H9 (cell line): Measurements from ENCODE around the gene TMEM132D. TPM values are rescaled to one million over a fixed set of nuclear protein-coding genes. Genes with fewer than 3 reads are reported as not detected.

ENCODE experiments used
- DNase-seq: peaks from one replicate; pipeline ENCODE4 v3.0.0-alpha.2; 2017
- H2AFZ ChIP-seq: one replicate; pipeline ENCODE4 v1.6.1; 2013; ENCODE audit warnings: mild to moderate bottlenecking, low read length, control low read depth, moderate library complexity
- H2AK5ac ChIP-seq: 2 replicates; pipeline ENCODE4 v1.6.1; 2013; ENCODE audit warnings: low read length, control low read depth, mixed read lengths; ENCODE audit not compliant: insufficient read length
- H2BK120ac ChIP-seq: one replicate; pipeline ENCODE4 v1.6.1; 2013; ENCODE audit warnings: low read depth, mild to moderate bottlenecking, low read length, control low read depth, inconsistent platforms; ENCODE audit not compliant: poor library complexity, severe bottlenecking
- H2BK12ac ChIP-seq: 2 replicates; pipeline ENCODE4 v1.6.1; 2013; ENCODE audit warnings: low read length, control low read depth, mixed read lengths, low read depth; ENCODE audit not compliant: insufficient read length
- H2BK15ac ChIP-seq: 2 replicates; pipeline ENCODE4 v1.6.1; 2013; ENCODE audit warnings: low read depth, low read length, control low read depth
- H2BK20ac ChIP-seq: one replicate; pipeline ENCODE4 v1.6.1; 2013; ENCODE audit warnings: low read depth, mild to moderate bottlenecking, low read length, control low read depth, inconsistent platforms; ENCODE audit not compliant: poor library complexity, severe bottlenecking
- H2BK5ac ChIP-seq: 2 replicates; pipeline ENCODE4 v1.6.1; 2013; ENCODE audit warnings: low read length, control low read depth, mixed read lengths; ENCODE audit not compliant: insufficient read length
- H3K14ac ChIP-seq: 2 replicates; pipeline ENCODE4 v1.6.1; 2013; ENCODE audit warnings: low read length, control low read depth; ENCODE audit not compliant: insufficient read depth
- H3K18ac ChIP-seq: 2 replicates; pipeline ENCODE4 v1.6.1; 2013; ENCODE audit warnings: low read depth, mild to moderate bottlenecking, mixed read lengths, low read length, control low read depth; ENCODE audit not compliant: insufficient read length
- H3K23ac ChIP-seq: 2 replicates; pipeline ENCODE4 v1.6.1; 2013; ENCODE audit warnings: low read length, control low read depth, mixed read lengths, low read depth; ENCODE audit not compliant: insufficient read length
- H3K23me2 ChIP-seq: 2 replicates; pipeline ENCODE4 v1.6.1; 2013; ENCODE audit warnings: low read depth, mild to moderate bottlenecking, mixed read lengths, low read length, control low read depth; ENCODE audit not compliant: insufficient read length, poor library complexity, severe bottlenecking
- H3K27ac ChIP-seq: 2 replicates; pipeline ENCODE4 v1.5.1; 2013; ENCODE audit warnings: low read length, control low read depth, mixed read lengths, low read depth; ENCODE audit not compliant: insufficient read length
- H3K27me3 ChIP-seq: 2 replicates; pipeline ENCODE4 v1.6.1; 2013; ENCODE audit warnings: low read length, control low read depth, inconsistent platforms; ENCODE audit not compliant: insufficient read depth
- H3K4ac ChIP-seq: 2 replicates; pipeline ENCODE4 v1.6.1; 2013; ENCODE audit warnings: low read depth, mild to moderate bottlenecking, control low read depth, inconsistent platforms, low read length, moderate library complexity
- H3K4me1 ChIP-seq: 2 replicates; pipeline ENCODE4 v1.6.1; 2013; ENCODE audit warnings: low read length, control low read depth, inconsistent platforms; ENCODE audit not compliant: insufficient read depth
- H3K4me2 ChIP-seq: 2 replicates; pipeline ENCODE4 v1.6.1; 2013; ENCODE audit warnings: low read length, control low read depth, mixed read lengths; ENCODE audit not compliant: insufficient read length, insufficient read depth
- H3K56ac ChIP-seq: 2 replicates; pipeline ENCODE4 v1.6.1; 2013; ENCODE audit warnings: low read depth, mild to moderate bottlenecking, mixed read lengths, low read length, control low read depth; ENCODE audit not compliant: insufficient read length
- H3K79me1 ChIP-seq: 2 replicates; pipeline ENCODE4 v1.6.1; 2013; ENCODE audit warnings: low read depth, mild to moderate bottlenecking, moderate library complexity, low read length, control low read depth, inconsistent platforms; ENCODE audit not compliant: insufficient read depth, poor library complexity, severe bottlenecking
- H3K79me2 ChIP-seq: 2 replicates; pipeline ENCODE4 v1.6.1; 2013; ENCODE audit warnings: low read length, control low read depth, inconsistent platforms; ENCODE audit not compliant: insufficient read depth
- H3K9ac ChIP-seq: 2 replicates; pipeline ENCODE4 v1.6.1; 2013; ENCODE audit warnings: low read length, control low read depth, mixed read lengths; ENCODE audit not compliant: insufficient read length; ENCODE audit errors: extremely low read depth
- H3K9me3 ChIP-seq: one replicate; pipeline ENCODE4 v1.6.1; 2013; ENCODE audit warnings: low read depth, low read length, inconsistent platforms; ENCODE audit not compliant: control insufficient read depth
- H3T11ph ChIP-seq: one replicate; pipeline ENCODE4 v1.6.1; 2013; ENCODE audit warnings: mild to moderate bottlenecking, low read length, control low read depth, inconsistent platforms
- H4K20me1 ChIP-seq: one replicate; pipeline ENCODE4 v1.6.1; 2013; ENCODE audit not compliant: control insufficient read depth, insufficient read length, insufficient read depth
- H4K5ac ChIP-seq: 2 replicates; pipeline ENCODE4 v1.6.1; 2013; ENCODE audit warnings: low read depth, mild to moderate bottlenecking, mixed read lengths, low read length, control low read depth; ENCODE audit not compliant: insufficient read length
- H4K8ac ChIP-seq: replicated peaks from 2 replicates; pipeline ENCODE4 v1.6.1; 2013; ENCODE audit warnings: low read length, control low read depth, mixed read lengths, low read depth; ENCODE audit not compliant: insufficient read length
- H4K91ac ChIP-seq: 2 replicates; pipeline ENCODE4 v1.6.1; 2013; ENCODE audit warnings: low read depth, mild to moderate bottlenecking, moderate library complexity, mixed read lengths, low read length, control low read depth; ENCODE audit not compliant: insufficient read length
- H3K27ac Mint-ChIP-seq, 3 experiments: 2 replicates in 2 of 3; 3 replicates in 1 of 3; pipeline ENCODE4 v1.8.0; 2020 to 2021; ENCODE audit warnings: mixed read lengths in 3 of 3, mild to moderate bottlenecking in 1 of 3, moderate library complexity in 1 of 3
- H3K27me3 Mint-ChIP-seq: 2 replicates; pipeline ENCODE4 v1.8.0; 2021; ENCODE audit warnings: low read depth, mild to moderate bottlenecking, moderate library complexity, mixed read lengths
- H3K36me3 Mint-ChIP-seq, 3 experiments: 2 replicates in 2 of 3; 3 replicates in 1 of 3; pipeline ENCODE4 v1.8.0; 2020 to 2021; ENCODE audit warnings: low read depth in 3 of 3, mixed read lengths in 3 of 3; ENCODE audit not compliant: insufficient read depth in 1 of 3
- H3K4me1 Mint-ChIP-seq, 2 experiments: 2 replicates each; pipeline ENCODE4 v1.8.0; 2020; ENCODE audit warnings: mixed read lengths in 2 of 2
- H3K4me3 Mint-ChIP-seq, 2 experiments: 2 replicates in 1 of 2; 3 replicates in 1 of 2; pipeline ENCODE4 v1.8.0; 2020 to 2021; ENCODE audit warnings: mild to moderate bottlenecking in 2 of 2, mixed read lengths in 2 of 2, moderate library complexity in 1 of 2
- H3K9me3 Mint-ChIP-seq, 2 experiments: 2 replicates in 1 of 2; 3 replicates in 1 of 2; pipeline ENCODE4 v1.8.0; 2020; ENCODE audit warnings: mild to moderate bottlenecking in 2 of 2, mixed read lengths in 2 of 2, moderate library complexity in 1 of 2
- WGBS: extraction: QIAGEN DNeasy Blood & Tissue Kit; methylation state at CpG from one replicate; pipeline ENCODE4 v1.1.7; 2013; ENCODE audit warnings: missing lambda C conversion rate, low lambda C conversion rate, mixed read lengths; ENCODE audit not compliant: insufficient read length; ENCODE audit errors: extremely low coverage; 5-methylcytosine and 5-hydroxymethylcytosine counted together
- total RNA-seq: library from RNA; stranded (reverse); gene quantifications from 2 replicates; pipeline ENCODE4 v1.2.1, GENCODE V29; 2021
- TF ChIP-seq, protein P1 (sequence below): fragments of 200-600 bp; sonication (generic); conservative IDR thresholded peaks from 3 replicates; pipeline ENCODE4 v1.8.0; 2021; ENCODE audit warnings: antibody characterized with exemption, mild to moderate bottlenecking

Gene TMEM132D
- total RNA-seq, 1 experiment from 2014 or later, result 6.1 TPM

DNA sequence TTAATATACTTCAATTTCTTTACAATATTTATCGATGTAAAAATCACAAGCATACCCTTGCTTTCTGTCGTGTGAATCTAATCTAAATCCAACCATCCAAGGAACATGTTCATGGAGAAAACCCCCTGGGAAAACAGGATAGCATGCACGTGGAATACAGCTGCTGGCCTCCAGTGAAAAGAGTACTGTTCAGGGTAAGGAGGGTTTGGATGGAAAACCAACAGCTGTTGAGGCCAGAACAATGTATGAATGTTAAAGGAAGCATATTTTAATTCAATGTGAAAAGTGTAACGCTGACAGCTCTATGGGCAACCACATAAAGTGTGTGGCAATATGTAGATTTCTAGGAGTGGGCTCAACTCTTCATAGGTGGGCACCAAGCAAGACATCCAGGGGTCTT is 344.0 kb downstream of the TMEM132D start:
- H3K18ac ChIP-seq, result no peak overlapping the region
- H4K20me1 ChIP-seq, result no peaks in the 10 kb centered on the region
- TF ChIP-seq, protein P1, sequence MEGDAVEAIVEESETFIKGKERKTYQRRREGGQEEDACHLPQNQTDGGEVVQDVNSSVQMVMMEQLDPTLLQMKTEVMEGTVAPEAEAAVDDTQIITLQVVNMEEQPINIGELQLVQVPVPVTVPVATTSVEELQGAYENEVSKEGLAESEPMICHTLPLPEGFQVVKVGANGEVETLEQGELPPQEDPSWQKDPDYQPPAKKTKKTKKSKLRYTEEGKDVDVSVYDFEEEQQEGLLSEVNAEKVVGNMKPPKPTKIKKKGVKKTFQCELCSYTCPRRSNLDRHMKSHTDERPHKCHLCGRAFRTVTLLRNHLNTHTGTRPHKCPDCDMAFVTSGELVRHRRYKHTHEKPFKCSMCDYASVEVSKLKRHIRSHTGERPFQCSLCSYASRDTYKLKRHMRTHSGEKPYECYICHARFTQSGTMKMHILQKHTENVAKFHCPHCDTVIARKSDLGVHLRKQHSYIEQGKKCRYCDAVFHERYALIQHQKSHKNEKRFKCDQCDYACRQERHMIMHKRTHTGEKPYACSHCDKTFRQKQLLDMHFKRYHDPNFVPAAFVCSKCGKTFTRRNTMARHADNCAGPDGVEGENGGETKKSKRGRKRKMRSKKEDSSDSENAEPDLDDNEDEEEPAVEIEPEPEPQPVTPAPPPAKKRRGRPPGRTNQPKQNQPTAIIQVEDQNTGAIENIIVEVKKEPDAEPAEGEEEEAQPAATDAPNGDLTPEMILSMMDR, result no peak
- Mint-ChIP-seq H3K27ac (no peak overlapping the region; a peak in 1 of 7 replicates), H3K4me1 (no peaks in the 10 kb centered on the region), H3K9me3 (no peaks in the 10 kb centered on the region; a peak in 1 of 5 replicates), H3K36me3 (no peaks in the 10 kb centered on the region), H3K27me3 (no peaks in the 10 kb centered on the region), H3K4me3 (no peak overlapping the region)
- no peak overlapping the region for H2AK5ac ChIP-seq
- H2BK12ac ChIP-seq, result no peak overlapping the region
- H3K27ac ChIP-seq, result no peak overlapping the region
- no peak overlapping the region for H2BK120ac ChIP-seq
- no peaks in the 10 kb centered on the region for H3K23me2 ChIP-seq
- no peak overlapping the region for H3K23ac ChIP-seq
- H3K79me2 ChIP-seq, result no peaks in the 10 kb centered on the region
- H3K4me2 ChIP-seq, result no peak overlapping the region
- no peak overlapping the region for H3K9ac ChIP-seq
- H4K91ac ChIP-seq, result no peak overlapping the region
- H3K27me3 ChIP-seq, result no peaks in the 10 kb centered on the region
- no peak overlapping the region for H3K14ac ChIP-seq
- H3K4ac ChIP-seq, result no peak overlapping the region
- H2BK15ac ChIP-seq, result no peak overlapping the region
- no peaks in the 10 kb centered on the region for H3K4me1 ChIP-seq
- H4K5ac ChIP-seq, result no peak overlapping the region
- H3K9me3 ChIP-seq, result no peaks in the 10 kb centered on the region
- H4K8ac ChIP-seq, result no peak overlapping the region
- WGBS, result 100% methylated on average over 1 of the region's 4 CpGs
- no peak overlapping the region for H2BK20ac ChIP-seq
- no peak for DNase-seq
- H2AFZ ChIP-seq, result no peak overlapping the region
- no peak overlapping the region for H2BK5ac ChIP-seq
- no peak overlapping the region for H3K56ac ChIP-seq
- no peaks in the 10 kb centered on the region for H3K79me1 ChIP-seq
- H3T11ph ChIP-seq, result no peak overlapping the region
